ENCODE results near the gene PVALEF.

PVALEF gene

DNA sequence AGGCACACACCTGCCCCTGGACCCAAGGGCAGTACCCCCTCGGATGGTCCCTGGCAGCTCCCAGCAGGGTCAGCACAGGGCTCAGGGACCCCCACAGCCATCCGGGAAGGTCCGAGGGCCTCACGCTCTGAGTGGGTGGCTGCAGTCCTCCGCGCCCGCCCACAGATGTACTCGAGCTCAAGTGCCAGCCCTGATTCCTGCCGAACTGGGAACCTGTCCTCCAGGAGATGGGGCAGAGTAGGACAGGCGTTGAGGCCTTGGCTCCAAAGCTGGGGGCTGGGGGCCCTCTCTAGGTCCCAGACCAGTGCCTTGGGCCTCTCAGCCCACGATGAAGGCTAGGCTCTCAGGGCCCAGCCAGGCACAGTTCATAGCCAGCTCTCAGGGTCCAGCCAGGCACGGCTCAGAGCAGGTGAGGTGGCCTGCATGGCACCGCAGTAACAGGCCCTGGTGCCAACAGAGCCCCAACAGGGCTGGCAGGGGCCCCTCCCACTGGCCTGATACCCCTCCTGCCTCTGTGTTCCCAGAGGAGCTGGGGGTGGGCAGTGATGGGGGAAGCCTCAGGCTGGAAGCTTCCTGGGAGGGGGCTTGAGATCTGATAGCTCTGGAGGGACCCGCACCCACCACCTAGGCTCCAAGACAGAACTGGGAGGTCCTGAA is 35.5 kb upstream of the PVALEF start:
- H3K4me1 ChIP-seq (ENCODE audit: low read length), result no peaks in the 10 kb centered on the region
- no peak overlapping the region for H3K27ac ChIP-seq (ENCODE audit: low read length)
- H3K36me3 ChIP-seq (replicated peaks; ENCODE audit: insufficient read depth, low read length), result no peaks in the 10 kb centered on the region
- H3K4me2 ChIP-seq (ENCODE audit: low read depth, low read length), result no peak overlapping the region
- H3K9me2 ChIP-seq (replicated peaks; ENCODE audit: insufficient read depth, low read length), result no peaks in the 10 kb centered on the region
- H2AFZ ChIP-seq (ENCODE audit: low read length), result no peak overlapping the region
- H3K79me2 ChIP-seq (ENCODE audit: low read length), result no peaks in the 10 kb centered on the region
- TF ChIP-seq EZH2 (optimal IDR thresholded peaks at IDR 0.05; ENCODE audit: low read depth, low read length) (no peak), EZH2phosphoT487 (IDR thresholded peaks at IDR 0.05; ENCODE audit: low read length) (no peak)
- TF ChIP-seq, protein P1, sequence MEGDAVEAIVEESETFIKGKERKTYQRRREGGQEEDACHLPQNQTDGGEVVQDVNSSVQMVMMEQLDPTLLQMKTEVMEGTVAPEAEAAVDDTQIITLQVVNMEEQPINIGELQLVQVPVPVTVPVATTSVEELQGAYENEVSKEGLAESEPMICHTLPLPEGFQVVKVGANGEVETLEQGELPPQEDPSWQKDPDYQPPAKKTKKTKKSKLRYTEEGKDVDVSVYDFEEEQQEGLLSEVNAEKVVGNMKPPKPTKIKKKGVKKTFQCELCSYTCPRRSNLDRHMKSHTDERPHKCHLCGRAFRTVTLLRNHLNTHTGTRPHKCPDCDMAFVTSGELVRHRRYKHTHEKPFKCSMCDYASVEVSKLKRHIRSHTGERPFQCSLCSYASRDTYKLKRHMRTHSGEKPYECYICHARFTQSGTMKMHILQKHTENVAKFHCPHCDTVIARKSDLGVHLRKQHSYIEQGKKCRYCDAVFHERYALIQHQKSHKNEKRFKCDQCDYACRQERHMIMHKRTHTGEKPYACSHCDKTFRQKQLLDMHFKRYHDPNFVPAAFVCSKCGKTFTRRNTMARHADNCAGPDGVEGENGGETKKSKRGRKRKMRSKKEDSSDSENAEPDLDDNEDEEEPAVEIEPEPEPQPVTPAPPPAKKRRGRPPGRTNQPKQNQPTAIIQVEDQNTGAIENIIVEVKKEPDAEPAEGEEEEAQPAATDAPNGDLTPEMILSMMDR (IDR thresholded peaks at IDR 0.05; ENCODE audit: low read length), result no peak
- no peaks in the 10 kb centered on the region for H3K9me3 ChIP-seq (replicated peaks; ENCODE audit: insufficient read depth, low read length)
- no peak for DNase-seq
- no peaks in the 10 kb centered on the region for H4K20me1 ChIP-seq (ENCODE audit: insufficient read depth, low read length)
- H3K27me3 ChIP-seq (replicated peaks; ENCODE audit: insufficient read depth, low read length), result peaks cover 92% of the 10 kb centered on the region
- no peaks in the 10 kb centered on the region for H3F3A ChIP-seq (ENCODE audit: insufficient read depth, low read length)
- no peak overlapping the region for H3K9ac ChIP-seq (ENCODE audit: low read length)
- H3K4me3 ChIP-seq (ENCODE audit: low read length), result no peak overlapping the region

- no peaks in the 10 kb centered on the region for H3K4me1 ChIP-seq (ENCODE audit: low read length)
- DNase-seq, result no peak
- no peak for TF ChIP-seq EZH2 (optimal IDR thresholded peaks at IDR 0.05; ENCODE audit: low read depth, low read length)
- TF ChIP-seq, protein P1 (IDR thresholded peaks at IDR 0.05; ENCODE audit: low read length), result no peak
- no peak for TF ChIP-seq EZH2phosphoT487 (IDR thresholded peaks at IDR 0.05; ENCODE audit: low read length)
- H3K27ac ChIP-seq (ENCODE audit: low read length), result no peak overlapping the region
- peaks cover 95% of the 10 kb centered on the region for H3K27me3 ChIP-seq (replicated peaks; ENCODE audit: insufficient read depth, low read length)
- H3K9me3 ChIP-seq (replicated peaks; ENCODE audit: insufficient read depth, low read length), result no peaks in the 10 kb centered on the region
- H2AFZ ChIP-seq (ENCODE audit: low read length), result no peak overlapping the region
- H3K4me3 ChIP-seq (ENCODE audit: low read length), result no peak overlapping the region
- H3K36me3 ChIP-seq (replicated peaks; ENCODE audit: insufficient read depth, low read length), result no peaks in the 10 kb centered on the region
- no peaks in the 10 kb centered on the region for H3K79me2 ChIP-seq (ENCODE audit: low read length)
- H3K9me2 ChIP-seq (replicated peaks; ENCODE audit: insufficient read depth, low read length), result no peaks in the 10 kb centered on the region
- H3F3A ChIP-seq (ENCODE audit: insufficient read depth, low read length), result no peaks in the 10 kb centered on the region
- H3K9ac ChIP-seq (ENCODE audit: low read length), result no peak overlapping the region
- no peak overlapping the region for H3K4me2 ChIP-seq (ENCODE audit: low read depth, low read length)
- H4K20me1 ChIP-seq (ENCODE audit: insufficient read depth, low read length), result no peaks in the 10 kb centered on the region
Observed at GRCh38 chr17:81130385-81131361, 34.6 kb upstream of the PVALEF start.

DNA sequence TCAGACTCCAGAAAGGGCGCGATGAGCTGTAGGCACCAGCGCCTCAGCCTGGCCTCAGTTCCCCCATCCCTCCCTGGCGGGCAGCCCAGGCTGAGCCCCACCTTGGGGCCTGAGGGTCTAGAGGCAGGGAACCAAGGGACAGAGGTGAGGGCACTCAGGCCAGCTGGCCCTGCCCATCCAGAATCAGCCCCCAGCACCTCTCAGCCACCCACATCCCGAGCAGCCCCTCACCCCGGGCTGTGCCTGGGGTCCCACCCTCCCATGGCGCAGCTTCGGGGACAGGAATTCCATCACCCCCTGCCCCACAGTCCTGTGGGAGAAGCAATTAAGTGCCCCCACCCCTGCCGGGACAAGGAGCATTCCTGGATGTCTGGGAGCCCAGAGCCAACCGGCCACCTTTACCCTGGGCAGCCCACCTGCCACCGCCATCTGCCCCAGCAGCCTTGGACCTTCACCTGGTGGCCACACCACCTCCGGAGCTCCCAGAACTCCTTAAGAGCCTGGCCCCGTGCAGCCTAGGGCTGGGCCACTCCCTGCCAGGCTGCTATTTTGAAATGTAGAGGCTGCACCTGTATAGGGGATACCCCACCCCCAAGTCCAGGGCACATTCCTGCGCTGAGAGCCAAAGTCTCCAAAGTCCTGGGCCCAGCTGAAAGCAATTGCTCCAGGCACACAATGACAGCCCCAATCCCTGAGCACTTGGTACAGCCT is 33.7 kb upstream of the PVALEF start:
- H4K20me1 ChIP-seq (ENCODE audit: insufficient read depth, low read length), result no peaks in the 10 kb centered on the region

More for the DNA sequence above, 33.7 kb upstream of the PVALEF start:
- Histone ChIP-seq H3F3A (ENCODE audit: insufficient read depth, low read length) (no peaks in the 10 kb centered on the region), H3K4me3 (ENCODE audit: low read length) (no peak overlapping the region), H3K4me1 (ENCODE audit: low read length) (no peaks in the 10 kb centered on the region), H2AFZ (ENCODE audit: low read length) (no peak overlapping the region), H3K9ac (ENCODE audit: low read length) (no peak overlapping the region), H3K27me3 (replicated peaks; ENCODE audit: insufficient read depth, low read length) (peaks cover 96% of the 10 kb centered on the region), H3K27ac (ENCODE audit: low read length) (no peak overlapping the region), H3K4me2 (ENCODE audit: low read depth, low read length) (no peak overlapping the region), H3K36me3 (replicated peaks; ENCODE audit: insufficient read depth, low read length) (no peaks in the 10 kb centered on the region), H3K79me2 (ENCODE audit: low read length) (no peaks in the 10 kb centered on the region), H3K9me2 (replicated peaks; ENCODE audit: insufficient read depth, low read length) (no peaks in the 10 kb centered on the region), H3K9me3 (replicated peaks; ENCODE audit: insufficient read depth, low read length) (no peaks in the 10 kb centered on the region)
- TF ChIP-seq EZH2 (optimal IDR thresholded peaks at IDR 0.05; ENCODE audit: low read depth, low read length) (no peak), EZH2phosphoT487 (IDR thresholded peaks at IDR 0.05; ENCODE audit: low read length) (no peak)
- TF ChIP-seq, protein P1 (IDR thresholded peaks at IDR 0.05; ENCODE audit: low read length), result no peak
- no peak for DNase-seq

All from MM.1S (cell line).